Mesendoderm (in vitro differentiated cells): ENCODE data around the gene TMA7.

Source experiments
- DNase-seq: peaks from one replicate; pipeline ENCODE4 v3.0.0; 2013
- H2AK5ac ChIP-seq: 2 replicates; pipeline ENCODE4 v1.6.1; 2013; ENCODE audit warnings: low read length, inconsistent platforms
- H2BK120ac ChIP-seq: 2 replicates; pipeline ENCODE4 v1.6.1; 2013; ENCODE audit warnings: low read depth, mild to moderate bottlenecking, low read length, moderate library complexity, mixed read lengths
- H2BK15ac ChIP-seq: replicated peaks from 2 replicates; pipeline ENCODE4 v1.6.1; 2013; ENCODE audit warnings: low read depth, mild to moderate bottlenecking, moderate library complexity
- H2BK5ac ChIP-seq: 2 replicates; pipeline ENCODE4 v1.6.1; 2013; ENCODE audit warnings: low read length, inconsistent platforms
- H3K18ac ChIP-seq: 2 replicates; pipeline ENCODE4 v1.6.1; 2013; ENCODE audit warnings: mild to moderate bottlenecking, low read length, mixed read lengths
- H3K23ac ChIP-seq: one replicate; pipeline ENCODE4 v1.6.1; 2013; ENCODE audit warnings: low read length
- H3K27ac ChIP-seq: 2 replicates; pipeline ENCODE4 v1.5.1; 2013; ENCODE audit warnings: low read depth, mild to moderate bottlenecking, inconsistent platforms, low read length, moderate library complexity
- H3K27me3 ChIP-seq: 2 replicates; pipeline ENCODE4 v1.6.1; 2013; ENCODE audit warnings: low read length, control low read depth, mild to moderate bottlenecking, inconsistent platforms; ENCODE audit not compliant: insufficient read depth, poor library complexity
- H3K36me3 ChIP-seq: 2 replicates; pipeline ENCODE4 v1.6.1; 2013; ENCODE audit warnings: low read length, inconsistent platforms; ENCODE audit not compliant: control insufficient read depth, insufficient read depth
- H3K4ac ChIP-seq: one replicate; pipeline ENCODE4 v1.6.1; 2013; ENCODE audit warnings: low read depth, mild to moderate bottlenecking, low read length, moderate library complexity
- H3K4me1 ChIP-seq: 2 replicates; pipeline ENCODE4 v1.6.1; 2013; ENCODE audit warnings: low read depth, low read length, inconsistent platforms; ENCODE audit not compliant: control insufficient read depth
- H3K4me2 ChIP-seq: 2 replicates; pipeline ENCODE4 v1.6.1; 2013; ENCODE audit warnings: low read length
- H3K4me3 ChIP-seq: 2 replicates; pipeline ENCODE4 v1.5.1; 2013; ENCODE audit warnings: mild to moderate bottlenecking, low read length
- H3K56ac ChIP-seq: one replicate; pipeline ENCODE4 v1.6.1; 2013; ENCODE audit warnings: low read length
- H3K79me1 ChIP-seq: 2 replicates; pipeline ENCODE4 v1.6.1; 2013; ENCODE audit warnings: low read length, inconsistent platforms
- H3K79me2 ChIP-seq: 2 replicates; pipeline ENCODE4 v1.6.1; 2013; ENCODE audit warnings: mild to moderate bottlenecking, low read length; ENCODE audit not compliant: control insufficient read depth, insufficient read depth
- H3K9ac ChIP-seq: 2 replicates; pipeline ENCODE4 v1.6.1; 2013; ENCODE audit warnings: low read length, inconsistent platforms
- H4K5ac ChIP-seq: one replicate; pipeline ENCODE4 v1.6.1; 2013; ENCODE audit warnings: low read length
- H4K8ac ChIP-seq: one replicate; pipeline ENCODE4 v1.6.1; 2013; ENCODE audit warnings: low read depth, mild to moderate bottlenecking, control low read depth, low read length, moderate library complexity
- WGBS: extraction: QIAGEN DNeasy Blood & Tissue Kit; methylation state at CpG from one replicate; pipeline ENCODE4 v1.1.7; 2013; ENCODE audit warnings: low lambda C conversion rate, missing lambda C conversion rate; ENCODE audit not compliant: insufficient coverage; ENCODE audit errors: extremely low coverage; 5-methylcytosine and 5-hydroxymethylcytosine counted together

Gene TMA7

GRCh38 chr3:48445277-48445882 is 5.3 kb downstream of the TMA7 start:
- Histone ChIP-seq H3K4me1 (peaks cover 8% of the 10 kb centered on the region), H3K56ac (no peak overlapping the region), H2BK120ac (no peak overlapping the region), H2BK5ac (no peak overlapping the region), H3K27ac (no peak overlapping the region), H3K9ac (peak overlapping the region; percentile 91), H3K4me3 (no peak overlapping the region), H4K5ac (no peak overlapping the region), H4K8ac (no peak overlapping the region), H3K27me3 (no peaks in the 10 kb centered on the region), H3K4me2 (no peak overlapping the region), H3K4ac (no peak overlapping the region), H3K79me1 (peaks cover 14% of the 10 kb centered on the region), H3K18ac (no peak overlapping the region), H2BK15ac (no peak overlapping the region), H2AK5ac (no peak overlapping the region), H3K36me3 (peaks cover 4% of the 10 kb centered on the region), H3K23ac (no peak overlapping the region), H3K79me2 (peaks cover 26% of the 10 kb centered on the region)
- DNase-seq: no peak
- WGBS: no CpG with 5 or more reads among the region's 6 CpGs

- H3K27me3 ChIP-seq: no peaks in the 10 kb centered on the region
- peak overlapping the region; percentile 39 for H2BK5ac ChIP-seq
- H3K79me2 ChIP-seq: peaks cover 19% of the 10 kb centered on the region
- no peak overlapping the region for H4K5ac ChIP-seq
- peaks cover 8% of the 10 kb centered on the region for H3K4me1 ChIP-seq
- peaks cover 4% of the 10 kb centered on the region for H3K36me3 ChIP-seq
- no peak overlapping the region for H3K27ac ChIP-seq
- H2BK120ac ChIP-seq: no peak overlapping the region
- no peak overlapping the region for H4K8ac ChIP-seq
- no peak for DNase-seq
- H2AK5ac ChIP-seq: peak overlapping the region; percentile 9
- H2BK15ac ChIP-seq: no peak overlapping the region
- H3K56ac ChIP-seq: peak overlapping the region; percentile 97
- H3K18ac ChIP-seq: no peak overlapping the region
- WGBS: no CpG with 5 or more reads among the region's 6 CpGs
- no peak overlapping the region for H3K4ac ChIP-seq
- H3K4me3 ChIP-seq: peak overlapping the region; percentile 69
- peak overlapping the region; percentile 91 for H3K9ac ChIP-seq
- H3K23ac ChIP-seq: peak overlapping the region; percentile 15
- H3K4me2 ChIP-seq: peak overlapping the region; percentile 100
- peaks cover 14% of the 10 kb centered on the region for H3K79me1 ChIP-seq
Observed at GRCh38 chr3:48446043-48446424, 6.0 kb downstream of the TMA7 start.

- H2AK5ac ChIP-seq: peak within 1 kb of the TSS; percentile 9
- peak; percentile 92 for DNase-seq
- H2BK15ac ChIP-seq: no peak within 1 kb of the TSS
- no peak within 1 kb of the TSS for H2BK120ac ChIP-seq
- peaks cover 15% of the 10 kb centered on the region for H3K79me2 ChIP-seq
- no CpG with 5 or more reads among the region's 91 CpGs for WGBS
- H4K8ac ChIP-seq: no peak within 1 kb of the TSS
- no peak within 1 kb of the TSS for H4K5ac ChIP-seq
- peak within 1 kb of the TSS; percentile 79 for H3K27ac ChIP-seq
- H3K36me3 ChIP-seq: peaks cover 5% of the 10 kb centered on the region
- no peak within 1 kb of the TSS for H3K4ac ChIP-seq
- peaks cover 14% of the 10 kb centered on the region for H3K79me1 ChIP-seq
- peak within 1 kb of the TSS; percentile 100 for H3K4me2 ChIP-seq
- H3K9ac ChIP-seq: peak within 1 kb of the TSS; percentile 91
- peak within 1 kb of the TSS; percentile 55 for H3K18ac ChIP-seq
- peak within 1 kb of the TSS; percentile 97 for H3K56ac ChIP-seq
- no peaks in the 10 kb centered on the region for H3K27me3 ChIP-seq
- H2BK5ac ChIP-seq: peak within 1 kb of the TSS; percentile 39
- peaks cover 8% of the 10 kb centered on the region for H3K4me1 ChIP-seq
- H3K4me3 ChIP-seq: peak within 1 kb of the TSS; percentile 72
- H3K23ac ChIP-seq: peak within 1 kb of the TSS; percentile 15
Observed at GRCh38 chr3:48446425-48447193, 6.6 kb downstream of the TMA7 start, which contains the start of gene ATRIP. ATRIP (plus strand) TSS chr3:48446737; CDS start chr3:48446846, 109 bp downstream.

- Histone ChIP-seq H3K36me3 (peaks cover 7% of the 10 kb centered on the region), H3K4me1 (peaks cover 8% of the 10 kb centered on the region), H3K56ac (no peak overlapping the region), H3K27ac (no peak overlapping the region), H3K4ac (no peak overlapping the region), H2BK15ac (no peak overlapping the region), H3K27me3 (no peaks in the 10 kb centered on the region), H4K5ac (no peak overlapping the region), H3K4me2 (no peak overlapping the region), H3K23ac (no peak overlapping the region), H2BK5ac (no peak overlapping the region), H2BK120ac (no peak overlapping the region), H3K9ac (no peak overlapping the region), H4K8ac (no peak overlapping the region), H3K4me3 (no peak overlapping the region), H3K18ac (no peak overlapping the region), H3K79me2 (peaks cover 9% of the 10 kb centered on the region), H2AK5ac (no peak overlapping the region), H3K79me1 (peaks cover 10% of the 10 kb centered on the region)
- WGBS: no CpG with 5 or more reads among the region's 1 CpG
- DNase-seq: no peak
Observed at GRCh38 chr3:48451270-48451669, 11.2 kb downstream of the TMA7 start.

GRCh38 chr3:48456456-48456855 is 16.4 kb downstream of the TMA7 start:
- no CpG with 5 or more reads among the region's 1 CpG for WGBS
- Histone ChIP-seq H2BK120ac (no peak overlapping the region), H4K8ac (no peak overlapping the region), H3K18ac (no peak overlapping the region), H3K23ac (no peak overlapping the region), H3K4me3 (no peak overlapping the region), H3K36me3 (peaks cover 16% of the 10 kb centered on the region), H3K79me2 (no peaks in the 10 kb centered on the region), H3K79me1 (no peaks in the 10 kb centered on the region), H2AK5ac (no peak overlapping the region), H2BK15ac (no peak overlapping the region), H3K4me2 (no peak overlapping the region), H3K9ac (no peak overlapping the region), H3K4me1 (no peaks in the 10 kb centered on the region), H4K5ac (no peak overlapping the region), H3K27ac (no peak overlapping the region), H3K4ac (no peak overlapping the region), H3K56ac (no peak overlapping the region), H2BK5ac (no peak overlapping the region), H3K27me3 (no peaks in the 10 kb centered on the region)
- no peak for DNase-seq
